Brain microvascular endothelial cell (primary cell): ENCODE results near the gene MAGEA11.
"Not testable (repeated sequence)": the region's sequence is repeated elsewhere in the genome, so short reads cannot be mapped to it uniquely, and the experiment has no call there.

Experiments
- DNase-seq: peaks from one replicate; pipeline ENCODE4 v3.0.0-alpha.2; 2020
- H3K27ac ChIP-seq: fragments of 250-450 bp; sonication (Bioruptor Pico); 2 replicates; pipeline ENCODE4 v1.5.1; 2020; ENCODE audit warnings: mild to moderate bottlenecking, moderate library complexity
- H3K27me3 ChIP-seq: fragments of 250-450 bp; sonication (Bioruptor Pico); replicated peaks from 2 replicates; pipeline ENCODE4 v1.5.1; 2020; ENCODE audit warnings: mild to moderate bottlenecking
- H3K36me3 ChIP-seq: fragments of 250-450 bp; sonication (Bioruptor Pico); replicated peaks from 2 replicates; pipeline ENCODE4 v1.5.1; 2020; ENCODE audit warnings: mild to moderate bottlenecking
- H3K4me3 ChIP-seq: 2 replicates; pipeline ENCODE4 v1.5.1; 2011; ENCODE audit warnings: low read depth, mild to moderate bottlenecking, control low read depth, low read length, moderate library complexity
- CTCF ChIP-seq: IDR thresholded peaks from 2 replicates; pipeline ENCODE4 v1.5.1; 2011; ENCODE audit warnings: low read depth, mild to moderate bottlenecking, moderate library complexity, low read length, control low read depth, inconsistent platforms; ENCODE audit errors: missing control alignments
- in situ Hi-C: cut with HindIII; loops from 2 replicates; pipeline ENCODE4 v1.10.0; 2017; ENCODE audit warnings: low sequenced_read_pairs, low pct_ligation_motif_present

Gene MAGEA11

GRCh38 chrX:149716632-149717031 is 4.8 kb downstream of the MAGEA11 start:
- no peak for DNase-seq
- no peaks in the 10 kb centered on the region for H3K27me3 ChIP-seq
- no peak overlapping the region for H3K27ac ChIP-seq
- in situ Hi-C loops, result no loop called here
- H3K36me3 ChIP-seq, result no peaks in the 10 kb centered on the region
- no peak overlapping the region for H3K4me3 ChIP-seq
- TF ChIP-seq CTCF, result no peak

GRCh38 chrX:149717803-149718202 is 5.9 kb downstream of the MAGEA11 start:
- DNase-seq, result no peak
- TF ChIP-seq CTCF, result no peak
- Histone ChIP-seq H3K4me3 (no peak overlapping the region), H3K27me3 (no peaks in the 10 kb centered on the region), H3K36me3 (no peaks in the 10 kb centered on the region), H3K27ac (no peak overlapping the region)
- in situ Hi-C loops, result no loop called here

DNA sequence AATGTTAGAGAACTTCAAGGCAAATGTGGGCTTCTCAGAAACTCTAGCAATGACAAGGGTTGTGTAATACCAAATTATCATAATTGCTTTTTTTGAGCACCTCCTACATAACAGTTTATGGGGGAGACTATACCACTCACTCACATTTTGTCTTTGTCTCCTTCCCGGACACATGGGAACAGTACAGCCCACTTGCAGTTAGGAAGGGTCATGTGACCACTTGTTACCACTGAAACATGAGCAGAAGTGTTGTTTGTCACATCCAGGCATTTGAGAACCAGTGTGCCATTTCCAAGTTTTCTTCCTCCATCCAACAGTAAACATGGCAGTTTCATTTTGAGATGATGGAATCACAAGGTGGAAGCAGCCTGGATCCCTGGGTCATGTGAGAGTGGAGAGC is 6.9 kb downstream of the MAGEA11 start:
- no peak overlapping the region for H3K27ac ChIP-seq
- no peak for DNase-seq
- H3K4me3 ChIP-seq, result no peak overlapping the region
- no peak for TF ChIP-seq CTCF
- H3K36me3 ChIP-seq, result no peaks in the 10 kb centered on the region
- no peaks in the 10 kb centered on the region for H3K27me3 ChIP-seq
- in situ Hi-C loops, result no loop called here

DNA sequence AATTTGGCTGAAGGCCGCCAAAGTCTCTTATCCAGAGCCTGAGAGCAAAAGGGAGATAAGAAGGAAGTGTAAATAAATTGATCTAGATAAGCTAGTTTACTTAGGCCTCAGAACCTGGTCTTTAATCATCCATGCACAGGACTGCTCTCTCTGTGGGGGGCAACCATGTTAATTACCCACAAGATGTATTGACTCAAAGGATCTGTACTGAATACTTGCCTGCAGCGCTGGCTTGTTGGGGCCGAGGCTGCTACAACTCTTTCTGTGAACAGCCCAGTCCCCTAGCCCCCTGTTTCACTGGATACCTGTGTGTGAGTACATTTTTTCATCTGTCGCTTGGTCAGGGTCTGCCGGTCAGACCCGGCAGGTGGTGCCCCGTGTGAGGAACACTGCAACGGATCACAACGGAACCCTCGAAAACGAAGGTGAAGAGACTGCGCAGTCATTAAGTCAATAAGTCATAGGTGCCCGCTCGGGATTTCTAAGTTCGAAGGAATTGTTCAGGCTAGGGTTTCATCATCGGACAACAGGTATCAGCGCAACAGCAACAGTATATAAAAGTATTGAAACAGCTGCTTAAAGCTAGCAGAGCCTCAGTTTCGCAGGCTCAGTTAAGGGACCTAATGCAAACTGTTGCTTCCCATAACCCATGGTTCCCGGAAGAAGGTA is 8.3 kb downstream of the MAGEA11 start:
- no peak overlapping the region for H3K27ac ChIP-seq
- no peaks in the 10 kb centered on the region for H3K36me3 ChIP-seq
- no peak for TF ChIP-seq CTCF
- in situ Hi-C loops, result no loop called here
- no peaks in the 10 kb centered on the region for H3K27me3 ChIP-seq
- DNase-seq, result no peak
- H3K4me3 ChIP-seq, result no peak overlapping the region

GRCh38 chrX:149721241-149721640 is 9.4 kb downstream of the MAGEA11 start:
- DNase-seq, H3K4me3 ChIP-seq, H3K27ac ChIP-seq, H3K36me3 ChIP-seq, in situ Hi-C loops, H3K27me3 ChIP-seq: not testable (repeated sequence)

- no peak for DNase-seq
- no peaks in the 10 kb centered on the region for H3K36me3 ChIP-seq
- no peaks in the 10 kb centered on the region for H3K27me3 ChIP-seq
- in situ Hi-C loops, result no loop called here
- no peak for TF ChIP-seq CTCF
- H3K27ac ChIP-seq, result no peak overlapping the region
- no peak overlapping the region for H3K4me3 ChIP-seq
These were observed 9.9 kb downstream of the MAGEA11 start for GRCh38 chrX:149721778-149722177.

DNA sequence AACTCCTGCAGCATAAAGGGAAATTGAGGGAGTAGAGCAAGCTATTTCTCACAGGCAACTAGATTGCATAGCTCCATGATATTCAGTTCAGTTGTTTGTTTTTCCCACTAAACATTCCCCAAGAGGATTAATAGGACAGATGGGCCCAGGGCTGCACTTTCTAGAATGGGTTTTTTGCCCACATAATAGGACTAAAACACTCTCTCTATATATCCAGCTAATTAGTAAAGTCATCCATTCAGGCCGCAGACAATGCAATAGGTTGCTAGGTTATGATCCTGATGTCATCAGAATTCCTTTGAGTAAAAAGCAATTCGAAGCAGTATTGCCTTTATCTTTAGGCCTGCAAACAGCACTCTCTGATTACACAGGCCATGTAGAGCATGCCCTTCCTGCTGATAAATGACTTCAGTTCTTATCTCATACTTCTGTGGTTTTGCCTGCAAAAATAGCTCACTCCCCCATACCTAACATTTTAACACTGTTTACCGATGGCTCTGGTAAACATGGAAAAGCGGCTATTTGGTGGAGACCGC is 11.8 kb downstream of the MAGEA11 start:
- H3K36me3 ChIP-seq, in situ Hi-C loops, H3K27ac ChIP-seq, H3K27me3 ChIP-seq, H3K4me3 ChIP-seq, DNase-seq: not testable (repeated sequence)

DNA sequence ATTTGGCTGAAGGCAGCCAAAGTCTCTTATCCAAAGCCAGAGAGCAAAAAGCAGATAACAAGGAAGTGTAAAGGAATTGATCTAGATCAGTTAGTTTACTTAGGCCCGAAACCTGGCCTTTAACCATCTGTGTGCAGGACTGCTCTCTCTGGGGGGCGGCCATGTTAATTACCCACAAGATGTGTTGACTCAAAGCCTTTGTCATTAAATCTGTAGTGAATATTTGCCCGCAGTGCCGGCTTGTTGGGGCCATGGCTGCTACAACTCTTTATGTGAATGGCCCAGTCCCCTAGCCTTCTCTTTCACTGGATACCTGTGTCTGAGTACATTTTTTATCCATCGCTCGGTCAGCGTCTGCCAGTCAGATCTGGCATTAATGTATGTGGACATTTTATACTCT is 15.4 kb downstream of the MAGEA11 start:
- H3K27me3 ChIP-seq, H3K4me3 ChIP-seq, H3K27ac ChIP-seq, in situ Hi-C loops, H3K36me3 ChIP-seq, DNase-seq: not testable (repeated sequence)

DNA sequence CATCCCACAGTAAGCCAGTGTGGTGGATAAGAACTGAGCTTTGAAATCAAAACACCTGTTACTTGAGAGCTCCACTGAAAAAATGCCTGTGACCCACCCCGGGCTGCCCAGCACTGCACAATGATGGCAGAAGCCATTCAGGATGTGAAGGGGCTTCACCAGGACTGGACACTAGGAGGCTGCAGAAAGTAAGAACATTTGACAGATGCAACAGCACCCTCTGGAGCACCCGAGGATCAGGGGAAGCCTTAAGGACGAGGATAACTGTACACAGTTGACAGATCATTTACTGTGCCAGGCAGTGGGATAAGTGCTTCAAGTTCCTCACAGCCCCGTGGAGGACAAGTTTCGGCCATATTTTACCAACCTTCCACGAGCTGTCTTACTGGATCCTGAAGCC is 30.4 kb downstream of the MAGEA11 start:
- H3K27me3 ChIP-seq, in situ Hi-C loops, H3K36me3 ChIP-seq, H3K27ac ChIP-seq, DNase-seq, H3K4me3 ChIP-seq: not testable (repeated sequence)
